Measurements from ENCODE around the gene OPN1SW.

OPN1SW gene

GRCh38 chr7:128729494-128729893 is 46.1 kb downstream of the OPN1SW start:
- DNase-seq, result no peak

GRCh38 chr7:128728598-128728997 is 47.0 kb downstream of the OPN1SW start:
- DNase-seq, result no peak

- DNase-seq, result no peak
Measured at GRCh38 chr7:128727239-128727638, 48.4 kb downstream of the OPN1SW start.

- DNase-seq, result no peak
Measured at GRCh38 chr7:128726737-128727072, 48.9 kb downstream of the OPN1SW start.

GRCh38 chr7:128726059-128726736 is 49.4 kb downstream of the OPN1SW start:
- no peak for DNase-seq

- no peak for DNase-seq
Measured at GRCh38 chr7:128725531-128725930, 50.1 kb downstream of the OPN1SW start.

GRCh38 chr7:128724743-128725142 is 50.9 kb downstream of the OPN1SW start:
- no peak for DNase-seq
